Body of pancreas (tissue), 4 donors: ENCODE measurements around the gene PREX1.

Source experiments
- POLR2A ChIP-seq, 3 donors: fragments of 450-650 bp; IDR thresholded peaks; one replicate each; pipeline ENCODE4 v1.6.1; 2016; ENCODE audit warnings: antibody characterized with exemption in 3 of 3, mild to moderate bottlenecking in 2 of 3
- TF ChIP-seq, protein P1 (sequence below), 7 experiments: fragments of 450-650 bp in 4 of 7; fragments of 200-600 bp in 3 of 7; sonication (generic) in 3 of 7; IDR thresholded peaks; one replicate each; pipeline ENCODE4 v1.5.1; 2016 to 2019; ENCODE audit warnings: antibody characterized with exemption in 7 of 7

DNA sequence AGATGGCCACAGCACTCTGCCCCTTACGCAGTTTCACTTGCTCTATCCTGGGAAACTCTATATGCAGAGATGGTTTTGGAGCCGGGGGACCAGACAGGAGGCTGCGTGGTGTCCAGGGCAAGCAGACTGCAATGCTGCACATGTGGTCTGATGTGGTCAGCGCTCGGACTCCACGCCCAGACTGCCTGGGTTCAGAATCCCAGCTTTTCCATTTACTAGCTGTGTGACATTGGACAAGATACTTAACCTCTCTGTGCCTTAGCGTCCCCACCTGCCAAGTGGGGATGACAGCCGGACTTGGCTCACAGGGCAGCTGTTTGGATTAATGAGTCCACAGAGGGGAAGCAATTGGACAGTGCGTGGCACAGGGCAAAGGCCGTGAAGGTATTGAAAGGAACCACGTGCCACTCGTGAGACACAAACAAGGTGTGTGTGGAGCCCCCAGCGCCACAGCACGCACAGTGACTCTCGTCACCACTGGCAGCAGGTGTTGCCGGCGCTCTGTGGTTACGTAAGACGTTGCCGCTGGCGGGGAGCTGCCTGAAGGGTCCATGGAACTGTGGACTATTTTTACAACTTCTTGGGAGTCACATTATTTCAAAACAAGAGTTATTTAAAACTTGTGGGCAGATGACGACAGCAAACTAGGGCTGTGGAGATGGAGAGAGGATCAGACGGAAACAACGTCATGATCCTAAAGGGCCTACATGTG, 201.4 kb downstream of the PREX1 start:
- TF ChIP-seq POLR2A (IDR thresholded peaks at IDR 0.05), result no peak
- TF ChIP-seq, protein P1, sequence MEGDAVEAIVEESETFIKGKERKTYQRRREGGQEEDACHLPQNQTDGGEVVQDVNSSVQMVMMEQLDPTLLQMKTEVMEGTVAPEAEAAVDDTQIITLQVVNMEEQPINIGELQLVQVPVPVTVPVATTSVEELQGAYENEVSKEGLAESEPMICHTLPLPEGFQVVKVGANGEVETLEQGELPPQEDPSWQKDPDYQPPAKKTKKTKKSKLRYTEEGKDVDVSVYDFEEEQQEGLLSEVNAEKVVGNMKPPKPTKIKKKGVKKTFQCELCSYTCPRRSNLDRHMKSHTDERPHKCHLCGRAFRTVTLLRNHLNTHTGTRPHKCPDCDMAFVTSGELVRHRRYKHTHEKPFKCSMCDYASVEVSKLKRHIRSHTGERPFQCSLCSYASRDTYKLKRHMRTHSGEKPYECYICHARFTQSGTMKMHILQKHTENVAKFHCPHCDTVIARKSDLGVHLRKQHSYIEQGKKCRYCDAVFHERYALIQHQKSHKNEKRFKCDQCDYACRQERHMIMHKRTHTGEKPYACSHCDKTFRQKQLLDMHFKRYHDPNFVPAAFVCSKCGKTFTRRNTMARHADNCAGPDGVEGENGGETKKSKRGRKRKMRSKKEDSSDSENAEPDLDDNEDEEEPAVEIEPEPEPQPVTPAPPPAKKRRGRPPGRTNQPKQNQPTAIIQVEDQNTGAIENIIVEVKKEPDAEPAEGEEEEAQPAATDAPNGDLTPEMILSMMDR (IDR thresholded peaks at IDR 0.05), result no peak
